ENCODE data around the gene CRX. TPM values are rescaled to one million over a fixed set of nuclear protein-coding genes. Genes with fewer than 3 reads are reported as not detected.
"Not testable (repeated sequence)": the region's sequence is repeated elsewhere in the genome, so short reads cannot be mapped to it uniquely, and the experiment has no call there.

The CRX gene
- total and polyA plus RNA-seq, 2 donors (not counting 3 experiments of a cell fraction or from before 2014, with no cell fraction given) = not detected

DNA sequence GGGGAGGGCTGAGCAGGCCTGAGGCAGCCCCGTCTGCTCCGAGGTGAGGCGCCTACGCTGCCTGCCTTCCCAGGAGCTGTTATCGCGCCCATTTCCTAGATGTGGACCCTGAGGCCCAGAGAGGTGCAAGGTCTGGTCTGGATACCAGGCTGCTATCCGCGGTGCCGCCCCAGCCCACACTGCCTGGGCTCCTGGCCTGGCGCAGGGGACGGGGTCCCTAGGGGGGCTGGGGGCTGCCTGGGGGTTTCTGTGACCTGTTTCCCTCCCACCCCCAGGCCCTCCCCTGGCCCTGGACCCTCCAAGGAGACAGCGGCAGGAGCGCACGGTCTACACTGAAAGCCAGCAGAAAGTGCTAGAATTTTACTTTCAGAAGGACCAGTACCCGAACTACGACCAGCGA is 38.1 kb downstream of the CRX start:
- CTCF ChIA-PET; H4K20me1 ChIP-seq (replicated peaks; ENCODE audit: control insufficient read depth, extremely low read depth, insufficient read depth, low read length); H3K4me2 ChIP-seq (ENCODE audit: insufficient read depth, low read length); H3K9ac ChIP-seq (replicated peaks; ENCODE audit: extremely low read depth, insufficient read depth, low read length); H2AFZ ChIP-seq (ENCODE audit: low read depth, low read length); H3K79me2 ChIP-seq (ENCODE audit: control insufficient read depth, insufficient read depth, low read length); H3K9me3 ChIP-seq (replicated peaks; ENCODE audit: control insufficient read depth, insufficient read depth, low read length); H3K36me3 ChIP-seq (ENCODE audit: control insufficient read depth in 2 of 2, extremely low read depth in 1 of 2, insufficient read depth in 2 of 2, low read length in 2 of 2); H3K9me1 ChIP-seq (replicated peaks; ENCODE audit: control insufficient read depth, extremely low read depth, insufficient read depth, low read length); H3K4me1 ChIP-seq (ENCODE audit: control insufficient read depth, extremely low read depth, insufficient read depth, low read length); intact Hi-C loops (cut with micrococcal nuclease); DNase-seq (ENCODE audit: low read depth, low spot score); H3K27me3 ChIP-seq (ENCODE audit: control insufficient read depth in 2 of 2, insufficient read depth in 2 of 2, low read length in 2 of 2); H3K27ac ChIP-seq (ENCODE audit: insufficient read depth, low read depth, low read length); FAIRE-seq; dilution Hi-C loops (cut with MboI; ENCODE audit: extremely low pct_ligation_motif_present, low sequenced_read_pairs); BruUV-seq (replicated peaks); H3K4me3 ChIP-seq (replicated peaks in 1 of 3; ENCODE audit: insufficient read depth in 1 of 3, low read depth in 1 of 3, low read length in 3 of 3); POLR2A ChIA-PET: not testable (repeated sequence)

DNA sequence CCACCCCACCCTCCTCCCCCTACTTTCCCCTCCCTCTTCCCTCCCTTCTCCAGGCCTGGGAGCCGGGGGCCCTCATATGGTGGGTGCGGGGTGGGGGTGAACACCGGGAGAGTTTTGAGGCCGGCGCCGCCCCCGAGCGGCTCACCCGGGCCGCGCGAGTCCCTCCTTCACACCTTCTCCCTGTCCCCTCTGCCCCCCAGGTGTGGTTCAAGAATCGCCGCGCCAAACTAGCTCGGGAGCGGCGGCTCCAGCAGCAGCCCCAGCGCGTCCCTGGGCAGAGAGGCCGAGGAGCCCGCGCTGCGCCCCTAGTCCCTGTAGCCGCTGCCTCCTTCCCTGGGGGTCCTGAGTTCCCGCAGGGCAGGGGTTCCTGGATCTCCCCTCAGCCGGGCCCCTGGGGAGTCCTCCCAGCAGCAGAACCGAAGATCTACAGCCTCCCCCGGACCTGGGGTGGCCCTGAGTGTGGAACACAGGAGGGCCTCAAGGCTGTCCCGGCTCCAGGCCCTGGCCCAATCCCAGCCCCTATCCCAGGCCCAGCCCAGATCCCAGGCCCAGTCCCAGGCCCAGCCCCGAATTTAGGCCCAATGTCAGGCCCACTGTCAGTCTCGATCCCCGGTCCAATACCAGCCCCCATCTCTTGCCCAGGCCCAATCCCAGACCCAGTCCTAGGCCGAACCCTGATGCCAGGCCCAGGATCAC is 39.0 kb downstream of the CRX start:
- no TSS peak for BruUV-seq (replicated peaks)
- TF ChIP-seq EZH2 (IDR thresholded peaks at IDR 0.05; ENCODE audit: borderline replicate concordance, low read depth, low read length, severe bottlenecking) (no peak), GATA2 (IDR thresholded peaks at IDR 0.05; ENCODE audit: insufficient read depth, insufficient read length, low read depth, low read length) (no peak), POLR2A (IDR thresholded peaks at IDR 0.05; ENCODE audit: low read depth, low read length) (no peak), MYC (IDR thresholded peaks at IDR 0.05; ENCODE audit: low read depth, low read length) (no peak), POLR2AphosphoS5 (IDR thresholded peaks at IDR 0.05; ENCODE audit: insufficient read depth, low read depth, low read length) (no peak), JUN (IDR thresholded peaks at IDR 0.05; ENCODE audit: borderline replicate concordance, insufficient read depth, insufficient read length, low read depth) (no peak), FOS (IDR thresholded peaks at IDR 0.05; ENCODE audit: borderline replicate concordance, insufficient read depth, low read length) (no peak)
- TF ChIP-seq, protein P1, sequence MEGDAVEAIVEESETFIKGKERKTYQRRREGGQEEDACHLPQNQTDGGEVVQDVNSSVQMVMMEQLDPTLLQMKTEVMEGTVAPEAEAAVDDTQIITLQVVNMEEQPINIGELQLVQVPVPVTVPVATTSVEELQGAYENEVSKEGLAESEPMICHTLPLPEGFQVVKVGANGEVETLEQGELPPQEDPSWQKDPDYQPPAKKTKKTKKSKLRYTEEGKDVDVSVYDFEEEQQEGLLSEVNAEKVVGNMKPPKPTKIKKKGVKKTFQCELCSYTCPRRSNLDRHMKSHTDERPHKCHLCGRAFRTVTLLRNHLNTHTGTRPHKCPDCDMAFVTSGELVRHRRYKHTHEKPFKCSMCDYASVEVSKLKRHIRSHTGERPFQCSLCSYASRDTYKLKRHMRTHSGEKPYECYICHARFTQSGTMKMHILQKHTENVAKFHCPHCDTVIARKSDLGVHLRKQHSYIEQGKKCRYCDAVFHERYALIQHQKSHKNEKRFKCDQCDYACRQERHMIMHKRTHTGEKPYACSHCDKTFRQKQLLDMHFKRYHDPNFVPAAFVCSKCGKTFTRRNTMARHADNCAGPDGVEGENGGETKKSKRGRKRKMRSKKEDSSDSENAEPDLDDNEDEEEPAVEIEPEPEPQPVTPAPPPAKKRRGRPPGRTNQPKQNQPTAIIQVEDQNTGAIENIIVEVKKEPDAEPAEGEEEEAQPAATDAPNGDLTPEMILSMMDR (IDR thresholded peaks at IDR 0.05; ENCODE audit: extremely low read depth in 1 of 2, insufficient read depth in 1 of 2, low read depth in 1 of 2, low read length in 2 of 2) = no peak
- TF ChIP-seq, protein P2, sequence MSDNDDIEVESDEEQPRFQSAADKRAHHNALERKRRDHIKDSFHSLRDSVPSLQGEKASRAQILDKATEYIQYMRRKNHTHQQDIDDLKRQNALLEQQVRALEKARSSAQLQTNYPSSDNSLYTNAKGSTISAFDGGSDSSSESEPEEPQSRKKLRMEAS (IDR thresholded peaks at IDR 0.05; ENCODE audit: insufficient read depth, insufficient read length) = no peak
- ChIA-PET POLR2A (no interaction called here), CTCF (interaction anchor here (0.5 kb wide), 1 partner anchor 50 kb away, joined by 3 read pairs; no protein-coding TSS in a partner anchor)
- Histone ChIP-seq H3K9me1 (replicated peaks; ENCODE audit: control insufficient read depth, extremely low read depth, insufficient read depth, low read length) (no peaks in the 10 kb centered on the region), H3K79me2 (ENCODE audit: control insufficient read depth, insufficient read depth, low read length) (no peaks in the 10 kb centered on the region), H4K20me1 (replicated peaks; ENCODE audit: control insufficient read depth, extremely low read depth, insufficient read depth, low read length) (no peaks in the 10 kb centered on the region), H3K4me1 (ENCODE audit: control insufficient read depth, extremely low read depth, insufficient read depth, low read length) (no peaks in the 10 kb centered on the region), H3K27me3 (ENCODE audit: control insufficient read depth in 2 of 2, insufficient read depth in 2 of 2, low read length in 2 of 2) (no peaks in the 10 kb centered on the region), H3K9me3 (replicated peaks; ENCODE audit: control insufficient read depth, insufficient read depth, low read length) (no peaks in the 10 kb centered on the region), H3K4me2 (ENCODE audit: insufficient read depth, low read length) (no peak overlapping the region), H3K4me3 (replicated peaks in 1 of 3; ENCODE audit: insufficient read depth in 1 of 3, low read depth in 1 of 3, low read length in 3 of 3) (no peak overlapping the region), H3K27ac (ENCODE audit: insufficient read depth, low read depth, low read length) (no peak overlapping the region), H3K36me3 (ENCODE audit: control insufficient read depth in 2 of 2, extremely low read depth in 1 of 2, insufficient read depth in 2 of 2, low read length in 2 of 2) (no peaks in the 10 kb centered on the region), H3K9ac (replicated peaks; ENCODE audit: extremely low read depth, insufficient read depth, low read length) (no peak overlapping the region), H2AFZ (ENCODE audit: low read depth, low read length) (no peak overlapping the region)
- dilution Hi-C loops (cut with MboI; ENCODE audit: extremely low pct_ligation_motif_present, low sequenced_read_pairs) (no loop called here), intact Hi-C loops (cut with micrococcal nuclease) (no loop called here)
- FAIRE-seq (no peak), DNase-seq (ENCODE audit: low read depth, low spot score) (no peak)
